Stimulated activated CD4-positive, alpha-beta T cell treated with anti-CD3 and anti-CD28 coated beads, Interleukin-2, amount 100 ng/mL, for 4 hours (primary cell): ENCODE data around the gene CIAO2A.
"Not testable (repeated sequence)": the region's sequence is repeated elsewhere in the genome, so short reads cannot be mapped to it uniquely, and the experiment has no call there.

Experiments
- DNase-seq: peaks from one replicate; pipeline ENCODE4 v3.0.0-alpha.2; 2020; ENCODE audit warnings: low read depth

CIAO2A gene

DNA sequence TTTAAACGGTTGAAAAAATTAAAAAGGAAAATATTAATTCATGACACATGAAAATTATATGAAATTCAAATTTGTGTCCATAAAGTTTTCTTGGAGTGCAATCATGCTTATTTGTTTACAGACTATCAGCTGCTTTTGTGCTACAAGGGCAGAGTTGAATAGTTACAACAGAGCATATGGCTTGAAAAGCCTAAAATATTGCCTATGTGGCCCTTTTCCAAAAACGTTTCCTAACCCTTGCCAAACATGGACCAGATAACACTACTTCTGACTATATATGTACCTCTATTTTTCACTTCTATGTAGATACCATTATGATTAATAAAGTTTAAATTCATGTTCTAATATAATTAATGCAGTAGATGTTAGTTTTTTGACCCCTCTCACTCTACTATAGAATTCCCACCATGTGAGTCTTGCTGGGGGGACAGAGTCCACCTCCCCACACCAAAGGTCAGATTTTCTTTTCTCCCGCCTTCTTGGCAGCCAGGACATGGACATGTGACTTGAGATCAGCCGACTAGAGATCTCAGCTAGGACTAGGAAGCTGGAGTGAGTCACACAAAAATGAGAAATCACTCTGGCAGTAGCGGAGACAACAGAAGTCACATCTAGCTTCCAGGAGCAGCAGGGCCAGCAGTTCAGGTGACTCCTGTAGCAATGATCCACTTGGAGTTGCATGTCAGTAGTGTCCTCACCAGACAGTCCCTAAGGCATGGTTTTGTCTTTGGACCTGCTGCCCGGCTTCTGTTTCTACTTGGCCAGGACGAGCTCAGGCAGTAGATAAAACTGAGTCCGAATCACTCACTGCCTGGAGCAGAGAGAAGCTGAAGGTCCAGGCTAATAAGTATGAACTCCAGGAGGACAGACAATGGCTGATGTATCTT lies 22.4 kb downstream of the CIAO2A start:
- DNase-seq = no peak

DNA sequence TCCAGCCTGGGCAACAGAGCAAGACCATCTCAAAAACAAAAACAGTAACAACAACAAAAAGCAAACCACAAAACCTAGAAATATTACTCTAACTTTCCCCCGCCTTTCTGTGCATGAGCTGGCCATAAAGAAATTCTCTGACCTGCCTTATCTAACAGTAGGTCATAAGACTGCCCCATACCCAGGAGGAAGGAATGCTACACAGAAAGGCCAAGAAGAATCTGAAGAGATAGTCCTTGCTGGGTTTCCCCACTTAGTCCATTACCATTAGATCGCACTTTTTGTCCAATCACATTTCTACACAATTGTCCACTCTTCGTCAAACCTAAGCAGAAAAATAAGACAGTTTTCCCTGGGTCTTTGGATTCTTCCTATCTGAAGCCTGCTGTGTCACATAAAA lies 23.5 kb downstream of the CIAO2A start:
- no peak for DNase-seq

DNA sequence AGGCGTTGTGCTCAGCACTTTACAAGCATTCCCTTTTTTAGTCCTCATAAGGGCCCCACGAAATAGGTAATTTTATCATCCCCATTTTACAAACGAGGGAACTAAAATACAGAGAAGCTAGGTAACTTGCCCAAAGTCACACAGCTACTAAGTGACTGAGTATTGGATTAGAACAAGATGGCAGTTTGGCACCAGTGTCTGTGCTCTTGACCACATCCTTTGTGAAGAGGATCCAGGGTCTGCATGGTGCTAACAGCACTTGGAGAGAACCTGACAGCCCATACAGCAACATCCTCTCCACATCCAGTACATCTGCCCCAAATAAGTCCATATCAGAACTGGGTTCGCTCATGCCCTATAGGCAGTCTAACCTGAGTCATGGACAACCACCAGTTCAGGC lies 25.5 kb downstream of the CIAO2A start:
- no peak for DNase-seq

DNA sequence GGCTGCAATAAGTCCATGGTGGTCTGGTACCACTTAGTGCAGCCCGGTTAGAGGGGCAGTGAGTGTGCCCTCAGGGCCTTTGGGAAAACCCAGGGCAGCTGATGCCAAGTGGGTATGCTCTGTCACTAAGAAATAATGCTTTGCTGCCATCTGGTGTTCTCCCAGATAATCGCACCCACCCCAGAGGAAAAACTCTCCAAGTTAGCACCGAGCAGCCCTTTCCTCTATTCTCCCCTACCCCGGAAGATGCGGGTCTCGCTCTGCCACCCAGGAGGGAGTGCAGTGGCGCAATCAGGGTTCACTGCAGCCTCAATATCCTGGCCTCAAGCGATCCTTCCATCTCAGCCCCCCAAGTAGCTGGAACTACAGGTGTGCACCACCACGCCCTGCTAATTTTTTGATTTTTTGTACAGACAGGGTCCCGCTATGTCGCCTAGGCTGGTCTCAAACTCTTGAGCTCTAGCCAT lies 26.0 kb downstream of the CIAO2A start:
- peak; percentile 53 for DNase-seq

DNA sequence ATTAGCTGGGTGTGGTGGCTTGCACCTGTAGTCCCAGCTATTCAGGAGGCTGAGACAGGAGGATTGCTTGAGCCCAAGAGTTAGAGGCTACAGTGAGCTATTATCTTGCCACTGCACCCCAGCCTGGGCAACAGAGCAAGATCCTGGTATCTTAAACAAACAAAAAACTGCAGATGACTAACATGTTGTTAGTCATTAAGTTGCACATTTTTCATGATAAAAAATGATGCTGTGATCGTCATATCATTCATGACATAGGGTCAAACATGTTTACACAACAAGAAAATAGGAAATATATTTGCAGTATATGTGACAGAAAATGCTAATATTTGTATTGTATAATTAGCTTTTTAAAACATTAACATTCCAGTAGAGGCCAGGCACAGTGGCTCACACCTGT lies 27.2 kb downstream of the CIAO2A start:
- DNase-seq = no peak

DNA sequence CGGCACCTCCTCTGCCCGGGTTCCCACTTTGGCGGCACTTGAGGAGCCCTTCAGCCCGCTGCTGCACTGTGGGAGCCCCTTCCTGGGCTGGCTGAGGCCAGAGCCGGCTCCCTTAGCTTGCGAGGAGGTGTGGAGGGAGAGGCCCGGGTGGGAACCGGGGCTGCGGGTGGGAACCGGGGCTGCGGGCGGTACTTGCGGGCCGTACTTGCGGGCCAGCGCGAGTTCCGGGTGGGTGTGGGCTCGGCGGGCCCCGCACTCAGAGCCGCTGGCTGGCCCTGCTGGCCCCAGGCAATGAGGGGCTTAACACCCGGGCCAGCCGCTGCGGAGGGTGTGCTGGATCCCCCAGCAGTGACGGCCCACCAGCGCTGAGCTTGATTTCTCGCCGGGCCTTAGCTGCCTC lies 32.9 kb downstream of the CIAO2A start:
- no peak for DNase-seq

DNA sequence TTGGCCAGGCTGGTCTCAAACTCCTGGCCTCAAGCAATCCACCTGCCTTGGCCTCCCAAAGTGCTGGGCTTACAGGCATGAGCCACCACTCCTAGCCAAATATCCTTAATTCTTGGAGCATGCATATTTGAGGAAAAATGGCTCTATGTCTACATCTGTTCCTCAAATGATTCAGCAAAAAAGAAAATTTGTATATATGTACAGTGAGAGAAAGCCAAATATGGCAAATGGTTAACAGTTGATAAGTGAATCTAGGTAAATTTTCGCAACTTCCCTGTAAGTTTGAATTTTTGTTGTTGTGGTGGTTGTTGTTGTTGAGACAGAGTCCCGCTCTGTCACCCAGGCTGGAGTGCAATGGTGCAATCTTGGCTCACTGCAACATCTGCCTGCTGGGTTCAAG lies 34.5 kb downstream of the CIAO2A start:
- not testable (repeated sequence) for DNase-seq

DNA sequence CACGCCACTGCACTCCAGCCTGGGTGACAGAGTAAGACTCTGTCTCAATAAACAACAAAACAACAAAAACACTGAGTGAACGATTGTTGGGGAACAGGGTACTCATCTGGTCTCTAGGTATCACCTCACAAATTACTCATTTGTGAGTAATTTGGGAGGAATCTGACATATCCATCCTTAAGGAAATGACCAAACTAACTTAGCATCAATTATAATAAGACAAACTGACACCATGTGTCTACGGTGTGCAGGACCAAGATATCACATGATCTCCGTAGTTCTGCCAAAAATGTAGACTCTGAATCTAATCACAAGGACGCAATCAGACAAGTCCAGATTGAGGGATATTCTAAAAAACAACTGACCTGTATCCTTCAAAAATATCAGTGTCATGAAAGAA lies 35.4 kb downstream of the CIAO2A start:
- no peak for DNase-seq

DNA sequence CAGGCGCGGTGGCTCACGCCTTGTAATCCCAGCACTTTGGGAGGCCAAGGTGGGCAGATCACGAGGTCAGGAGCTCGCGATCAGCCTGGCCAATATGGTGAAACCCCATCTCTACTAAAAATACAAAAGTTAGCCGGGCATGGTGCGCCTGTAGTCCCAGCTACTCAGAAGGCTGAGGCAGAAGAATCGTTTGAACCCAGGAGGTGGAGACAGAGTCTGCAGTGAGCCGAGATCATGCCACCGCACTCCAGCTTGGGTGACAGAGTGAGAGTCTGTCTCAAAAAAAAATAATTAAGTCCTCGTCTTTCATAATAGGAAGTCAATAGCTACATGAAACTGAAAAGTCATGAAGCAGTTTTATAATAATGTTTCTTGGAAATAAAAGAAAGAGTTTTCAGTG lies 40.0 kb downstream of the CIAO2A start:
- DNase-seq = not testable (repeated sequence)

DNA sequence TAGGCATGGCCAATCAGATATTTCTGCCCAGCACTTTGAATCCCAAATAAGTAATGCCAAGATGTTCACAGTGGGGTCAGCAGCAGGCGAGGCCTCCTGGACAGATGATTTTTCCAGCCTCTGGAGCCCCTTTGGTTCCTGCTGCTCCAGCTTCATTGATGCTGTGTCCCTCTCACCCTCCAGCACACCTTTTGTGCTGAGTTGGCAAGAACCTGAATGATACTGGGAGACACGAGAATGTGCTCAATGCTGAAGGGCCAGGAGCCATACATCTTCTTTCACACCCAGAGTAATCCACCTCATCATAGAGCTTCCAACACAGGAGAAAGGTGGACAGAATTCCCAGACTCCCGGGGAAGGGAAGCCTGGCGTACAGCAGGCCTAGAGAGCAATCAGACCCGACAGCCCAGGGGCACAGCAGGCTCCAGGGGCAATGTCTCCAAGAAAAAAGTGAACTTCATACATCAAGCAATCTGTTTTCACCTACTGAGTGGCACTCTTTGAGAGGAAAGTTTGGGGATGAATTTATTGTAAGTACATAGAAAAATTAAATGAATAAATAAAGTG lies 40.6 kb downstream of the CIAO2A start:
- DNase-seq = no peak

DNA sequence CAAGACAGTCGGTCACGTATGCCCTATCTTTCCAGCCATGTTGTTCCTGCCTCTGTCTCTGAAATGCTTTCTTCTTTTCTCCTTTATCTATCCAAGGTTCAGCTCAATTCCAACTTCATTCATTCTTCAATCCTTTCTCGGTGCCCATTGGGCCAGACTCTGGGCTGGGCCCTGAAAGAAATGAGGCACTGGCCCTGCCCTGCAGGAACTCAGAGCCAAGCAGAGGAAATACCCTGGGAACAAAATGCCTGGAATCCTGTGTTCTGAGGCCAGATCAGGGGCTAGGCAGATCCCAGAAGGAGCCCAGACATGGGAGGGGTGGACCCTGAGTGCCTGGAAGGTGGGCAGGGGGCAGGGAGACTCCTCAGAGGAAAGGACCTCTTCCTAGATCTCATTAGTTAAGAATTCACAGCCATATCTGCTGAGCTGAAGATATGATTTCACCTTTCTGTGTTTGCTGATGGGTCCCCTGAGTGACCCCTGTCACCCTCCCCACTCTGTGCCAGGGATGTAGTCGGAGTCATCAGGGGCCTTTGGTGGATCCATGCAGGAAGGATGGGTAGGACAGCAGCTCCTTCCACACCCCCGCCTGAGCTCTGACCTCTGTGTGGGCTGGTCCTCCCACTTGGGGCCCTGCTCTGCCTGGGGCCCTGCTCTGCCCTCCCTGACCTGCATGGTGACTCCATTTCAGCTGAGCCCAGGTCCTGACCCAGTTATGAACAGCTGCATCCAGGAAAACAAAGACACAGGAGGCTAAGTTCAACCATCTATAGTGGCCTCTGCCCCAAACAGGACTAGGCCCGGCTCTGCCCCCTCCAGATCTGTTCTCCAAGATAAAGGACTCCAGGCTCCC lies 42.0 kb downstream of the CIAO2A start:
- no peak for DNase-seq

DNA sequence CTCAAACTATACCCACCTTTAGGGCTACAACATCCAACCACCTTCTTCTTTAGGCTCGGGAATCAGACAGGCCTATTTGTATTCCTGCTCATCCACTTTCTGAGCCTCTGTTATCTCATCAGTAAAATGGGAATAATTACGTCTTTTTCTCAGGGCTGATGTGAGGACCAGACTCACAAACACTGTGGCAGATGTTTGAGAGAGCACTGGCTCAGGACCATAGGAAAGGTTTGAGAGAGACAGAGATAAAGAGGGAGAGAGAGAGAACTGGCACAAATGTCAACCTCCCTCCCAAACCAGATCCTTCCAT lies 42.6 kb downstream of the CIAO2A start:
- no peak for DNase-seq

DNA sequence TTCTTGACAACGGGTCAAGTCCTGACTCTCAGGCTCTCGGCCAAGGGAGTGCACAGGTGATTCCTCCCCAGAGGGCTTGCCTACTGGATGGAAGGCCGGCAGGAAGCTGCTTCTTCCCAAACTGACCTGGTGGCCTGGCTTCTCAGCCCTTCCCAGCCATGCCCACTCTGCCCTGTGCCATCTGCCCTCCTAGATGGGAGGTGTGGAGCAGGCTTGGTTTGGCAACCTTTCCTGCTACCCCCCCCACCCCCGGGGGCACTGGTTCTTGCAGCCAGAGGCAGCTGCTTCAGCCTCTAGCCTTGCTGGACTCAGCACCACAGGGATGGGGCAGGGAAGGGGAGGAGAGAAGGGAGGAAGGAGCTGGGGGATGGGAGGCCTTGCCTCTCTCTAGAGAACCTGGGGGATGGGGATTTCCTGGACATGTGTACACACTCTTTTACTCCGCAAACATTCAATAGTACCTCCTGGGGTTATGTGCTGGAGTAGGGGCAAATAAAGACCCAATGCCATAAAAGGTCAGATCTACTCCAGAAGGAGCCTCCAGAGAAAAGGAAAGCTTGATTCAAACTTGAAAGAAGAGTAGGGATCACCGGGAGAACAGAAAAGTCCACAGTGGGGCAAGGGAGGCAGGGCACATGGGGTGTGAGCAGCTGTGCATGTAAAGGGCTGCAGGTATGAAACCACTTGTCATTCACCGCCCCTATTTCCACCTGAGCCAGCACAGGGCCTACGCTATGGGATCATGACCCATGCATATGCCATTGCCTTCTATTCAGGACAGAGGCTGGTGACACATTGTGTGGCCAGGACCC lies 43.2 kb downstream of the CIAO2A start:
- no peak for DNase-seq

DNA sequence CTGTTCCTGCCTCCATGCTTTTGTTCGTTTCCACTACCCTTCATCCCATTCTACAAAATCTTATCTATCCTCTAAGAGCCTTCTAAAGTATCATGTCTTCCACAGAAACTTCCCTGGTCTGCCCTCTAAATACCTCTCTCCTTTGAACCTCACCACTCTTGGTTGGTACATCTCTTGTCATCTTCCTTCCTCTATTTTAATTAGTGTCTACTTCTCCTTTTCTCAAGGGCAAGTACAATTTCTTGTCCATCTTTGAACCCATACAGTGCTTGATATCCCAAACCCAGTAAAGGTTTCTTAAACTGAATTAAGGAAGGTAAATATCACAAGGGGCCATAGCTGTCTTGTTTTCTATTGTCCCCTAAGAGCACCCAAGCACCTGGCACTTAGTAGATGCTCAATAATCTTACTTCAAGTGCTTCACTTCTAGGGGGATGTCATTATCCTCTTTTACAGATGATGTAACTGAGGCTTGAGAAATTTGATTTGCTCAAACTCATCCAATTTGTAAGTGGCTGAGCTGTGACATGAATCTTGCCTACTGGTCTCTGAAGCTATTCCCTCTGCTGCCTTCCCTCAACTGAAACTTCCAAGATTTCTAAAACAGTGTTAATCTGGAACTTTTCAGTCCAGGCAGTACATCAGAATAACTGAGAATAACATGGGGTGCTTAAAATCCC lies 44.7 kb downstream of the CIAO2A start:
- no peak for DNase-seq

DNA sequence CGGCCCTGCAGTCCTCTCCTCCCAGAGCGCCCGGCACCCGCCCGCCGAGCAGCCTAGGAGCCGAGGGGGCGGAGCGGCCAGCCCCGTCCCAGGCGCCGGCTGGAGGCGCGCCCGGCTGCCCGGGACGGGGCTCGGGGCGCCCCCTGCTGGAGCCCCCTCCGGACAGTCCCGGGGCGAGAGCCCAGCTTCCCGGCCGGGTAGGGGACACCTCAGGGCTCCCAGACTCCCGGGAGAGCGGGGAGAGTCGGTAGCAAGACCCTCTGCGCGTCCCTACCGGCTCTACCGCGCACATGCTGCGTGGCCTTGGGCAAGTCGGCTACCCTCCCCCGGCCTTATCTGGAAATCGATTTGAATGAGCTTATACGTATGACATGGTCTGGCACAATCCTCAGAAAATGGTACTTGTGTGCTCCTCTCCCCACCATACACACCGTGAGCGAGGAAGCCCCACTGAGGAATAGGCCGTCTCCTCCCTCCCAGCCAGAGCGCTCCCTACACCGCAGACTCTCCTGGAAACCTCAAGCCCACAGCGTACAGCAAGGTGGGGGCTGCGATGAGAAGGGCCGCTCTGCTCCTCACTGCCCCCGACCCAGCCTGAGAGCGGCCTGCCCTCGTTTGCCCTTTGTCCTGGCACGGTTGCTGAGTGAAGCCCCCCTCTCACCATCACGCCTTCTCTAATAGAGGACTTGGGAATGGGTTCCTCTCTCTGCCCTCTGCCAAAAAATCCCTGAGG lies 47.1 kb downstream of the CIAO2A start, which contains the start of gene DAPK2:
DAPK2 (minus strand) TSS at position 65 of the 733 bp plus-strand sequence. CDS start 6,224 bp downstream, outside the sequence.
- peak; percentile 47 for DNase-seq

DNA sequence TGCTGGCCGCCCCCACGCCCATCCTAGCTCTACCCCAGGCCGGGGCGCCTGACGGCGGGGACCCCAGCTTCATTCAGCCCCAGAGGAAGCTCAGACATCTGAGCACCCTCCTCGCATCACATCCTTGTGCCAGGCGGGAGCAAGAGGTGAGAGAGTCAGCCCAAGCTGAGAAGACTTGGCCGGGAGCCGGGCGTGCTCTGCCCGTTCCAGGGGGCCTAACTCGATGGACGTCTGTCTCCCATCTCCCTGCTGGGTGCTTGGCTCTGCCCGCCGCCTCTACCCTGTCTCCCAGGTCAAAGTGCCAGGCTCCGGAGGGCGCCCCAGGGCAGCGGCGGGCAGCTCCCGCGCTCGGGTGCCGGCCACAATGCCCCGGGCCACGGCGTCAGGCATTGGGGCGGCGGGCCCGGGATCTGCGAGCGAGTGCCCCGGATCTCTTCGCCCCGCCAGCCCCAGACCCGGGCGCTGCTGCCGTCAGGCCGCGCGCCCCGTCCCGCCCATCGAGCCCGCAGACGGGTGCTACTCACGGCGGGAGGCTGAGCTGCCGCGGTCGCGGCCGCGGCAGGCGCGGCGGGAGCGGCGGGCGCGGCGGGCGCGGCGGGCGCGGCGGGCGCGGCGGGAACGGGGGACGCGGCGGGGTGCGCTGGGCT lies 47.7 kb downstream of the CIAO2A start:
- DNase-seq = no peak

DNA sequence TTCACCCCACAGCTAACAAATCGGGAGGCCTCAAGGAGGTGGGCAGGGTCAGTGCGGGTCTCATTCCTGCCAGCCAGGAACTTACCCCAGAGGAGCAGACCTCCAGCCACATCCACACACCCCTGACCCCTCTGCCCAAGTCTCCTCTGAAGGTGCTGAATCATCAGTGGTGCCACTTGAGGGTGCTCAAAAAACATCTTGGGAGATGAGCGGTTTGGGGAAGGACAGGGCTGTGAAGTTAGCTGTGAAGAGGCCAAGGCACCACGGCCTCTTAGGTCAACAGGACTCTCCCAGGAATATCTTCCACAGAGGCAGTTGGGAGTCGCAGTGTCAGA lies 48.6 kb downstream of the CIAO2A start:
- no peak for DNase-seq

DNA sequence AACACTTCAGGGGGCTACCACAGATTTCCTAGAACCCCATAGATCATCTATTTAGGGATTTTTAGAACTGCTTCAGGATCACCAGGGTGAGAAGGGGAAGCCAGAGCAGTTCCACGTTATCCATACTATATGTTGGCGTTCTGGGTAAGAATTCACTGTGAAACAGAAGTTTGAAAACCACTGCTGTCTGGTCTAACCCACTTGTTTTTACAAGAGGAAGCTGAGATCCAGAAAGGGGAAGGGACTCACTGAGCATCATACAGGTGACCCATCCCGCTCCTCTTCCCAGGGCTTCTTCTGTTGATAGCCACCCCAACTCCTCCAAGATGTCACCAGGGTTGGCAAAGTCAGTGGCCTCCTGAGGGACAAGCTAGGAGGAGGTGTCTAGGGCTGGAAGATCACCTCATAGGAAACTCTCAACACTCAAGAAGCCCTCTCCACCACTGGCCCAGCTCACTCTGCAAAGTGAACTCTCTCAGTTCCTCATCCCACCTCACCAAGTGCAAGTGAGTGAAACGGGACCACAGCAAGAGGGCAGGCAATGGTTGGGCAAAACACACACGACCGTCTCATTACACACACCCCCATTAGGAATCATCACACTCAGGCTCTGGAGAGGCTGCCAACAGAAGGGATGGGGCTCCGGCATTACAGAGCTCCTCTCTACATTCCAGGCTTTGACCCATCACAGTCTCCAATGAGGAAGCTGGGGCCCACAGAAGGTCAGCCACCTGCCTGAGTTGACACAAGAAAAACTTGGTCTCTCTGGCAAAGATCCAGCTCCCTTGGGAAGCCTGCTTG lies 49.1 kb downstream of the CIAO2A start:
- DNase-seq = no peak

DNA sequence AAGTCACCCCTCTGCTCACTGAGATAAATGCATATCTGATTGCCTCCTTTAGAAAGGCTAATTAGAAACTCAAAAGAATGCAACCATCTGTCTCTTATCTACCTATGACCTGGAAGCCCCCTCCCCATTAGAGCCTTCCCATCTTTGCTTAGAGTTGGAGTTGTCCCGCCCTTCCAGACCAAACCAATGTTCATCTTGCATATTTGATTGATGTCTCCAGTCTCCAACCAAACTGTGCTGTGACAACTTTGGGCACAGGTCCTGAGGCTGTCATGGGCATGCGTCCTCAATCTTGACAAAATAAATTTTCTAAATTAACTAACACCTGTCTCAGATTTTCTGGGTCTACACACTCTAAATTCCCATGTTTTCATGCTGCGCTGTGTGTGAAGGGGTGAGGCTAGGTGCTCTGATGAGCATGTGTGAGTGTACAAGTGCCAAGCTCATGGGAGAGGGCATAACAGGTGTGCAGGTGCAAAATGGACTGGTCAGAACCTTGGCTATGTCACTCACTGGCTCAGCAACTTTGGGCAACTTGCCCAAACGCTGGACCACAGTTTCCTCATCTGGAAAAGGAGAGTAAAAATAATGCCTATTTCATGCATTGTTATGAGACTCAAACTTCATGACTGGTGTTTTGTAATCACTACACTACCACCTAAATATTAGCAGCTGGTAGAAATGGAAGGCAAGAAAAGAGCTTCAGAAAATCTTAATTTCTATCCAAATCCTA lies 54.6 kb downstream of the CIAO2A start:
- no peak for DNase-seq
